OCI-M2 (cell line): ENCODE measurements around the gene PATL1.

Experiments
- DNase-seq: peaks from one replicate; lab custom pipeline; 2025; ENCODE audit not compliant: unreplicated experiment; lab: John Stamatoyannopoulos, UW

The PATL1 gene

GRCh38 chr11:59615120-59615636 lies 53.7 kb downstream of the PATL1 start:
- DNase-seq: no peak

- DNase-seq: no peak
These were observed 54.3 kb downstream of the PATL1 start for GRCh38 chr11:59614277-59615119.

- DNase-seq: no peak
These were observed 57.0 kb downstream of the PATL1 start for GRCh38 chr11:59611570-59612565.

- no peak for DNase-seq
These were observed 58.5 kb downstream of the PATL1 start for GRCh38 chr11:59610289-59610688.

- no peak for DNase-seq
These were observed 61.0 kb downstream of the PATL1 start for GRCh38 chr11:59607703-59608454.

GRCh38 chr11:59602432-59602831 lies 66.4 kb downstream of the PATL1 start:
- DNase-seq: no peak

- no peak for DNase-seq
These were observed 67.0 kb downstream of the PATL1 start for GRCh38 chr11:59601788-59602187.

- DNase-seq: no peak
These were observed 68.2 kb downstream of the PATL1 start for GRCh38 chr11:59600636-59601035.

GRCh38 chr11:59600234-59600633 lies 68.6 kb downstream of the PATL1 start:
- no peak for DNase-seq

- no peak for DNase-seq
These were observed 69.9 kb downstream of the PATL1 start for GRCh38 chr11:59598961-59599360.
